Hair follicle dermal papilla cell (primary cell): ENCODE measurements around the gene ANO9. TPM values are rescaled to one million over a fixed set of nuclear protein-coding genes. Genes with fewer than 3 reads are reported as not detected.

Experiments
- small RNA-seq: library from RNA; depleted of rRNA; stranded (forward); fragments of <200 nt; gene quantifications from one replicate; pipeline ENCODE3, GENCODE V24; 2012
- total RNA-seq: library from RNA; depleted of rRNA; stranded (reverse); fragments of >200 nt; gene quantifications from 2 replicates; pipeline ENCODE4 v1.2.3, GENCODE V29; 2012

Gene ANO9, protein sequence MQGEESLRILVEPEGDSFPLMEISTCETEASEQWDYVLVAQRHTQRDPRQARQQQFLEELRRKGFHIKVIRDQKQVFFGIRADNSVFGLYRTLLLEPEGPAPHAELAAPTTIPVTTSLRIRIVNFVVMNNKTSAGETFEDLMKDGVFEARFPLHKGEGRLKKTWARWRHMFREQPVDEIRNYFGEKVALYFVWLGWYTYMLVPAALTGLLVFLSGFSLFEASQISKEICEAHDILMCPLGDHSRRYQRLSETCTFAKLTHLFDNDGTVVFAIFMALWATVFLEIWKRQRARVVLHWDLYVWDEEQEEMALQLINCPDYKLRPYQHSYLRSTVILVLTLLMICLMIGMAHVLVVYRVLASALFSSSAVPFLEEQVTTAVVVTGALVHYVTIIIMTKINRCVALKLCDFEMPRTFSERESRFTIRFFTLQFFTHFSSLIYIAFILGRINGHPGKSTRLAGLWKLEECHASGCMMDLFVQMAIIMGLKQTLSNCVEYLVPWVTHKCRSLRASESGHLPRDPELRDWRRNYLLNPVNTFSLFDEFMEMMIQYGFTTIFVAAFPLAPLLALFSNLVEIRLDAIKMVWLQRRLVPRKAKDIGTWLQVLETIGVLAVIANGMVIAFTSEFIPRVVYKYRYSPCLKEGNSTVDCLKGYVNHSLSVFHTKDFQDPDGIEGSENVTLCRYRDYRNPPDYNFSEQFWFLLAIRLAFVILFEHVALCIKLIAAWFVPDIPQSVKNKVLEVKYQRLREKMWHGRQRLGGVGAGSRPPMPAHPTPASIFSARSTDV
- not detected in 2 replicates for total RNA-seq

DNA sequence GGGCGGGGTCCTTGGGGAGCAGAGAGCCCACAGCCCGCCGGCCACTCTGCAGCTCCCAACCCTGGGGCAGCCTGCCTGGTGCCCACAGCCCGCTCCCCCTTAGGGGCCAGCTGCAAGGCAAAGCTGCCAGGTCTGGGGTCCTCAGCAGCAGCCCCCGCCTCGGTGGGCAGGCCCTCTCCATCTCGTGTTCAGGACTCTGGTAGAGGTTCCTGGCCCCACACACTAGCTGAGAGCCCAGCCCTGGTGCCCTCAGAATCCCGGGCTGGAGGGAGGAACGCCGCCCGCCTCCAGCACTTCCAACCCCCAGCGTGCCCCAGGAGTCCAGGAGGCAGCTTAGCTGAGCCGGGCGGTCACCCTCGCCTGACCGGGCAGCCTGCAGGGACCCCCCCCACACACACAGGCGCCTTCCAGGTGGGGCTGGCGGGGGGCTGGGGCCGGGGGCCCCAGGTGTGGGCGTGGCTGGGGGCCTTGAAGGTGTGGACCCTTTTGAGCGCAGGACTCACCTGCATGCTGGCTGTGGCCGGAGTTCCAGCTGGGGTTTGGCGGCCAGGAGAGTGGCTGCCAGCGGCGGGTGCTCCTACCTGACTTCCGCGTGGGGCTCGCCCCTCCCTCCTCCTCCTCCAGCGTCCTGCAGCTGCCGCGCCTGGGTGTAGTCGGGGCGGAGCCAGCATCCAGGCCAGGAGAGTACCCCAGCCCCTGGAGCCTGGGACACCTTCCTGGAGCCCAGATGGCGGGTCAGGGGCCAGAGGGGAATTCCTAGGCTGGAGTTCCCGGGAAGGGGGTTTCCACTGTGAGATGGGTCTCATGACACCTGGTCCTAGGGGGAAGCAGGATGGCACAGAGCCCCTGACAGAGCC is at the start of gene ANO9:
TSS of gene ANO9 (minus strand) at position 594 of the 857 bp plus-strand sequence. CDS start at position 509, 85 bp downstream.

DNA sequence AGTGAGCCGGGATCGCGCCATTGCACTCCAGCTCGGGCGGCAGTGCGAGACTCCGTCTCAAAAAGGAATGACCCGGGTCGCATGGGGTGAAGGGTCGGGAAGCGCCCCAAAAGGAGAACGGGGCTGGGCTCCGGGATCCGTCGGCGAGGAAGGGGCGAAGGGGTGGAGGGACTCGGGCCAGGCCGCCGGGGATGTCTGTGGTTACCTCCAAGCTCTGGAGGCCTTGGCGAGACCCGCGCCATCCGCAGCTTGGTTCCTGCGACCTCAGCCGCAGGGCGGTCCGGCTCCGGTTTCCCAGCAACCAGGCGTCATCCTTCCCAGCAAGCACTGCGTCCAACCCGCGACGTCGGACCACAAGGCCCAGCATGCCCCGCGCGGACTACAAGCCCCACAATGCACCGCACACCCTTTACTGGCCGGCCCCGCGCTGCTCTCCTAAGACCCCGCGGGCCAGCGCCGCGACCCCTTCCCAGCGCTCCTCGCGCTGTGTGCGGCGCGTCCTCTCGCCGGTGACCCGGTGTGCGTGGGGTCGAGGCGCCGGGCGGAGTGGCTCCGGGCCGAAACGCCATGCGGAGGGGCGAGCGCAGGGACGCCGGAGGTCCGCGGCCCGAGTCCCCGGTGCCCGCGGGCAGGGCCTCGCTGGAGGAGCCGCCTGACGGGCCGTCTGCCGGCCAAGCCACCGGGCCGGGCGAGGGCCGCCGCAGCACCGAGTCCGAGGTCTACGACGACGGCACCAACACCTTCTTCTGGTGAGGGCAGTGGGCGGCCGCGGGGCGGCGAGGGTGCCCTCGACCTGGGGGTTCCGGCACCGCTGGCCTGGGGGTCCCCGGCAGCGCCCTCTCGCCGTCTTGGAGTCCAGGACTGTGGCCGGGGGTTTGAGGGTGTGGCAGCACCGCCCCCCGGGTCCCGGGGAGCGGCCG is 8.3 kb upstream of the ANO9 start, which contains the start of gene PTDSS2:
TSS of gene PTDSS2 (plus strand) at position 391 of the 920 bp plus-strand sequence. CDS start at position 568, 177 bp downstream.

DNA sequence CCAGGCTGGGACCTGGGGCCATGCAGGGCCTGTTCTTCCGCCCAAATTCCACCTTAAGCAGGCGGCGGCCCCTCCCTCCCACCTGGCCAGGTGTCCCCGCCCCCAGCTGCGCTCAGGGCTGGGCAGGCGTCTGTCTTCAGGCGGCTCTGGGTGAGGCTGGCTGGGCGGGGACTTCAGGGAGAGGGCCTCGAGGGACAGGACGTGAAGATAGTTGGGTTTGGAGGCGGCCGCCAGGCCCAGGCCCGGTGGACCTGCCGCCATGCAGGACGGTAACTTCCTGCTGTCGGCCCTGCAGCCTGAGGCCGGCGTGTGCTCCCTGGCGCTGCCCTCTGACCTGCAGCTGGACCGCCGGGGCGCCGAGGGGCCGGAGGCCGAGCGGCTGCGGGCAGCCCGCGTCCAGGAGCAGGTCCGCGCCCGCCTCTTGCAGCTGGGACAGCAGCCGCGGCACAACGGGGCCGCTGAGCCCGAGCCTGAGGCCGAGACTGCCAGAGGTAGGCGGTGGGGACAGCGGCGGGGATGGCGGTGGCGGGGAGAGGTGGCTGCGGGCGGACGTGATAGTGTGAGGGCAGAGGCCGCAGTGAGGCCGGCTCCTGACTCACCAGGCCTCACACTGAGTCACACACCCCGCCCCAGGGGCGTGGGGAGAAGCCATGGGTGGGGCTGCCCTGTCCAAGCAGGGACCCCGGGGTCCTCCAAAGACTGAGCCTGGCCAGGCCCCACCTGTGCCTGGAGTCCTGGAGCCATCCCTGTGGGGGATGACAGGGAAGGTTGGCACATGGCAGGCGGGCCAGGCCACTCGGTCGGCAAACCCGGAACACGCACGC is 47.6 kb downstream of the ANO9 start, which contains the start of gene PKP3:
TSS of gene PKP3 (plus strand) at position 176 of the 824 bp plus-strand sequence. CDS start at position 260, 84 bp downstream.

DNA sequence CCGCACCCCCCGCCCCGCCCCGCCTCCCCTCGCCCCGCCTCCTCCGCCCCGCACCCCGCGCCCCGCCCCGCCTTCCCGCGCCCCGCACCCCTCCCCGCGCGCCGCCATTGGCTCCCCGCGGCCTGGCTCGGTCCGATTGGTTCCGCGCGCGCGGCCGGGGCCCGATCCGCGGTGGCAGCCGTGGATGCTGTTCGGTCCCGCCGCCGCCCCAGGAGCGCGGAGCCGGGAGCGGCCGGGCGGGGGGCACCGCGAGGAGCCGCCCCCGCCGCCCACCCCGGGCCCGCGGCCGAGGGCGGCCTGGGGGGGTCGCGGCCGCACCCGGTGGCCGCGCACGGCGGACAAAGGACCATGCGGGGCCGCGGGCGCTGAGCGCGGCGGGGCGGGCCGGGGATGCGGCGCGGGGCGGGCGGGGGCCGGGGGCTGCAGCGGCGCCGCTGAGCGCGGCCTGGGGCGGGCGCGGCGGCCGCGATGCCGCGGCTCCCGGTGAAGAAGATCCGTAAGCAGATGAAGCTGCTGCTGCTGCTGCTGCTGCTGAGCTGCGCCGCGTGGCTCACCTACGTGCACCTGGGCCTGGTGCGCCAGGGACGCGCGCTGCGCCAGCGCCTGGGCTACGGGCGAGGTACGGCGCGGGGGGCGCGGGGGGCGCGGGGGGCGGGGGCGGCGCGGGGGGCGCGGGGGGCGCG is 72.3 kb downstream of the ANO9 start, which contains the start of gene B4GALNT4:
TSS of gene B4GALNT4 (plus strand) at position 164 of the 683 bp plus-strand sequence. CDS start at position 469, 305 bp downstream.

Small RNAs within 50 kb of the gene (small RNA-seq; reads per million reads assigned to genes)
- gene RN7SL838P: not detected

Other genes starting within 250 kb of the ANO9 start
- gene SCGB1C1, start 248.9 kb downstream of the ANO9 start, total RNA-seq: not detected in 2 replicates
- gene BET1L, start 234.6 kb downstream of the ANO9 start, total RNA-seq: 45.1 and 48.7 TPM in 2 replicates
- gene RIC8A, start 234.3 kb downstream of the ANO9 start, total RNA-seq: 172 and 182 TPM in 2 replicates
- gene SIRT3, start 205.7 kb downstream of the ANO9 start, total RNA-seq: 8.0 and 16.1 TPM in 2 replicates
- gene PSMD13, start 205.0 kb downstream of the ANO9 start, total RNA-seq: 94.1 and 117 TPM in 2 replicates
- not detected in 2 replicates for gene NLRP6, start 163.6 kb downstream of the ANO9 start, total RNA-seq
- gene PGGHG, start 152.9 kb downstream of the ANO9 start, total RNA-seq: 16.9 and 28.1 TPM in 2 replicates
- gene IFITM5, start 142.5 kb downstream of the ANO9 start, total RNA-seq: not detected in 2 replicates
- 34.5 and 57.3 TPM in 2 replicates for gene IFITM2, start 134.2 kb downstream of the ANO9 start, total RNA-seq
- gene IFITM1, start 128.0 kb downstream of the ANO9 start, total RNA-seq: 182 and 187 TPM in 2 replicates
- 147 and 163 TPM in 2 replicates for gene IFITM3, start 121.2 kb downstream of the ANO9 start, total RNA-seq
- 1.5 and 3.7 TPM in 2 replicates for gene B4GALNT4, start 72.5 kb downstream of the ANO9 start, total RNA-seq
- gene PKP3, start 47.8 kb downstream of the ANO9 start, total RNA-seq: 3.8 and 4.7 TPM in 2 replicates
- gene SIGIRR, start 27.0 kb downstream of the ANO9 start, total RNA-seq: 11.5 and 13.6 TPM in 2 replicates
- 25.4 and 35.9 TPM in 2 replicates for gene PTDSS2, start 8.3 kb upstream of the ANO9 start, total RNA-seq
- 359 and 417 TPM in 2 replicates for gene RNH1, start 65.2 kb upstream of the ANO9 start, total RNA-seq
- 24.5 and 27.4 TPM in 2 replicates for gene HRAS, start 93.6 kb upstream of the ANO9 start, total RNA-seq
- gene LRRC56, start 95.5 kb upstream of the ANO9 start, total RNA-seq: 0.65 and 0.85 TPM in 2 replicates
- 0.61 and 0.97 TPM in 2 replicates for gene LMNTD2, start 118.7 kb upstream of the ANO9 start, total RNA-seq
- 3.7 and 7.7 TPM in 2 replicates for gene RASSF7, start 119.0 kb upstream of the ANO9 start, total RNA-seq
- 32.9 and 36.8 TPM in 2 replicates for gene PHRF1, start 134.5 kb upstream of the ANO9 start, total RNA-seq
- gene IRF7, start 173.9 kb upstream of the ANO9 start, total RNA-seq: 10.6 and 18.5 TPM in 2 replicates
- gene CDHR5, start 182.9 kb upstream of the ANO9 start, total RNA-seq: not detected in 2 replicates
- gene SCT, start 185.2 kb upstream of the ANO9 start, total RNA-seq: not detected in 2 replicates
- 0.12 and 0.32 TPM in 2 replicates for gene DRD4, start 195.3 kb upstream of the ANO9 start, total RNA-seq